Stimulated activated CD4-positive, alpha-beta T cell treated with anti-CD3 and anti-CD28 coated beads, TNF-alpha, amount 100 ng/mL, for 4 hours (primary cell): ENCODE results near the gene OR7A17.

Experiments
- DNase-seq, 3 experiments: peaks; one replicate each; pipeline ENCODE4 v3.0.0-alpha.2; 2020; ENCODE audit warnings: low read depth in 3 of 3

OR7A17 gene

GRCh38 chr19:14886032-14886431 lies at the start of gene OR7A17:
OR7A17 (minus strand) TSS chr19:14886132; CDS start chr19:14881355, 4,777 bp downstream.
- DNase-seq = no peak

- DNase-seq = no peak
These were observed 47.6 kb upstream of the OR7A17 start for GRCh38 chr19:14933506-14933905.

GRCh38 chr19:14916848-14917247 lies 30.9 kb upstream of the OR7A17 start:
- DNase-seq = no peak

GRCh38 chr19:14915116-14915515 lies 29.2 kb upstream of the OR7A17 start:
- DNase-seq = no peak

- DNase-seq = no peak
These were observed 20.8 kb upstream of the OR7A17 start for GRCh38 chr19:14906711-14907110.

GRCh38 chr19:14901675-14902260 lies 15.8 kb upstream of the OR7A17 start:
- no peak for DNase-seq

- DNase-seq = no peak
These were observed 4.9 kb upstream of the OR7A17 start for GRCh38 chr19:14890643-14891379.

- DNase-seq = no peak
These were observed 4.2 kb upstream of the OR7A17 start for GRCh38 chr19:14889994-14890642.

GRCh38 chr19:14871619-14872230 lies 14.2 kb downstream of the OR7A17 start:
- no peak for DNase-seq

GRCh38 chr19:14868497-14868896 lies 17.4 kb downstream of the OR7A17 start:
- DNase-seq = no peak

GRCh38 chr19:14848822-14849221 lies 37.1 kb downstream of the OR7A17 start, which contains the start of gene OR7A10:
OR7A10 (minus strand) TSS chr19:14848922; CDS start chr19:14841877, 7,045 bp downstream.
- DNase-seq = no peak

GRCh38 chr19:14843578-14843977 lies 42.4 kb downstream of the OR7A17 start:
- no peak for DNase-seq

- no peak for DNase-seq
These were observed 42.8 kb downstream of the OR7A17 start for GRCh38 chr19:14843169-14843568.

GRCh38 chr19:14840206-14840605 lies 45.7 kb downstream of the OR7A17 start:
- no peak for DNase-seq

GRCh38 chr19:14837391-14837790 lies 48.5 kb downstream of the OR7A17 start:
- no peak for DNase-seq

GRCh38 chr19:14835011-14835410 lies 50.9 kb downstream of the OR7A17 start, which contains the start of the genes OR7A5 and OR7C1:
OR7A5 (minus strand) TSS chr19:14835185; CDS start chr19:14828241, 6,944 bp downstream.
OR7C1 (minus strand) TSS chr19:14835185; CDS start chr19:14800136, 35,049 bp downstream.
- DNase-seq = no peak

GRCh38 chr19:14830702-14831101 lies 55.2 kb downstream of the OR7A17 start:
- no peak for DNase-seq
